ENCODE data around the gene NHERF2. TPM values are rescaled to one million over a fixed set of nuclear protein-coding genes. Genes with fewer than 3 reads are reported as not detected.
A peak's percentile ranks its signal among the peaks of the same experiment; 100 is the strongest.

NHERF2 gene
- total RNA-seq, 4 donors from 2014 or later = 21.5 to 104 (median 30.2) TPM

GRCh38 chr16:2006317-2006716, 20.4 kb upstream of the NHERF2 start:
- no peak for DNase-seq
- Histone ChIP-seq H3K36me3 (peaks cover 0 to 21% (median 3%) of the 10 kb centered on the region in 3 donors), H3K4me1 (peaks cover 16 to 60% (median 24%) of the 10 kb centered on the region in 4 donors), H3K27ac (no peak overlapping the region), H3K4me3 (no peak overlapping the region), H3K27me3 (no peaks in the 10 kb centered on the region), H3K9me3 (no peaks in the 10 kb centered on the region)
- TF ChIP-seq POLR2A (IDR thresholded peaks at IDR 0.05) (no peak), CTCF (IDR thresholded peaks at IDR 0.05) (no peak)

- H3K27ac ChIP-seq = peak overlapping the region in 3 of 4 donors; percentile 95 to 97 (median 97)
- no peaks in the 10 kb centered on the region for H3K9me3 ChIP-seq
- DNase-seq = no peak
- TF ChIP-seq CTCF (IDR thresholded peaks at IDR 0.05) = no peak
- TF ChIP-seq POLR2A (IDR thresholded peaks at IDR 0.05) = no peak
- H3K27me3 ChIP-seq = no peaks in the 10 kb centered on the region
- peaks cover 0 to 12% (median 0%) of the 10 kb centered on the region in 3 donors for H3K36me3 ChIP-seq
- peaks cover 16 to 60% (median 24%) of the 10 kb centered on the region in 4 donors for H3K4me1 ChIP-seq
- H3K4me3 ChIP-seq = peak overlapping the region in 2 of 4 donors; percentile 64 to 99
Measured at GRCh38 chr16:2007081-2007836, 19.4 kb upstream of the NHERF2 start.

- peak overlapping the region in 3 of 4 donors; percentile 95 to 97 (median 97) for H3K27ac ChIP-seq
- H3K27me3 ChIP-seq = no peaks in the 10 kb centered on the region
- TF ChIP-seq CTCF (IDR thresholded peaks at IDR 0.05) (no peak), POLR2A (IDR thresholded peaks at IDR 0.05) (peak; percentile 29 to 72)
- DNase-seq = peak in 2 of 3 donors; percentile 81 to 82
- H3K4me1 ChIP-seq = peaks cover 16 to 60% (median 24%) of the 10 kb centered on the region in 4 donors
- H3K9me3 ChIP-seq = no peaks in the 10 kb centered on the region
- H3K4me3 ChIP-seq = peak overlapping the region in 2 of 4 donors; percentile 64 to 99
- peaks cover 0 to 4% (median 0%) of the 10 kb centered on the region in 3 donors for H3K36me3 ChIP-seq
Measured at GRCh38 chr16:2008009-2008526, 18.6 kb upstream of the NHERF2 start.

- peak overlapping the region; percentile 64 to 99 (median 94) for H3K4me3 ChIP-seq
- H3K27ac ChIP-seq = peak overlapping the region; percentile 90 to 97 (median 96)
- H3K9me3 ChIP-seq = no peaks in the 10 kb centered on the region
- TF ChIP-seq CTCF (IDR thresholded peaks at IDR 0.05) (no peak), POLR2A (IDR thresholded peaks at IDR 0.05) (no peak)
- H3K36me3 ChIP-seq = no peaks in the 10 kb centered on the region
- peaks cover 16 to 56% (median 23%) of the 10 kb centered on the region in 4 donors for H3K4me1 ChIP-seq
- no peaks in the 10 kb centered on the region for H3K27me3 ChIP-seq
- DNase-seq = no peak
Measured at GRCh38 chr16:2008631-2009163, 18.0 kb upstream of the NHERF2 start.

GRCh38 chr16:2009164-2009711, 17.5 kb upstream of the NHERF2 start:
- Histone ChIP-seq H3K4me3 (peak overlapping the region; percentile 64 to 99 (median 94)), H3K27me3 (no peaks in the 10 kb centered on the region), H3K27ac (peak overlapping the region; percentile 90 to 97 (median 96)), H3K4me1 (peaks cover 12 to 51% (median 19%) of the 10 kb centered on the region in 4 donors), H3K36me3 (no peaks in the 10 kb centered on the region), H3K9me3 (no peaks in the 10 kb centered on the region)
- no peak for TF ChIP-seq CTCF (IDR thresholded peaks at IDR 0.05)
- no peak for TF ChIP-seq POLR2A (IDR thresholded peaks at IDR 0.05)
- DNase-seq = no peak
